Spleen (tissue), 11 donors: ENCODE data around the gene ENOX1. TPM values are rescaled to one million over a fixed set of nuclear protein-coding genes. Genes with fewer than 3 reads are reported as not detected.

Experiments
- DNase-seq: peaks from one replicate; pipeline ENCODE4 v3.0.0-alpha.2; 2020
- H3K27ac ChIP-seq, 8 donors: fragments of 200-600 bp; sonication (generic) in 7 of 8; 1 replicate in 4 of 8; 2 replicates in 4 of 8; pipeline versions ENCODE4 v1.5.0 to v1.8.0; 2016 to 2021; ENCODE audit warnings: inconsistent platforms in 4 of 8, mild to moderate bottlenecking in 4 of 8, moderate library complexity in 1 of 8
- H3K27me3 ChIP-seq, 7 donors: fragments of 200-600 bp; sonication (generic) in 6 of 7; replicated peaks in 1 of 7; 1 replicate in 4 of 7; 2 replicates in 3 of 7; pipeline versions ENCODE4 v1.5.0 to v1.8.0; 2016 to 2021; ENCODE audit warnings: inconsistent platforms in 3 of 7, mild to moderate bottlenecking in 1 of 7
- H3K36me3 ChIP-seq, 6 donors: fragments of 200-600 bp; sonication (generic) in 5 of 6; 1 replicate in 4 of 6; 2 replicates in 2 of 6; pipeline versions ENCODE4 v1.5.0 to v1.8.0; 2016 to 2021; ENCODE audit warnings: inconsistent platforms in 2 of 6
- H3K4me1 ChIP-seq, 6 donors: fragments of 200-600 bp; sonication (generic) in 5 of 6; 1 replicate in 3 of 6; 2 replicates in 3 of 6; pipeline versions ENCODE4 v1.5.0 to v1.8.0; 2016 to 2021; ENCODE audit warnings: inconsistent platforms in 3 of 6
- H3K4me3 ChIP-seq, 8 donors: fragments of 200-600 bp; sonication (generic) in 7 of 8; 1 replicate in 4 of 8; 2 replicates in 4 of 8; pipeline versions ENCODE4 v1.5.0 to v1.8.0; 2016 to 2021; ENCODE audit warnings: inconsistent platforms in 4 of 8, mild to moderate bottlenecking in 4 of 8, moderate library complexity in 2 of 8
- H3K9me3 ChIP-seq, 8 donors: fragments of 200-600 bp; sonication (generic) in 7 of 8; 1 replicate in 4 of 8; 2 replicates in 4 of 8; pipeline versions ENCODE4 v1.5.0 to v1.8.0; 2016 to 2021; ENCODE audit warnings: inconsistent platforms in 4 of 8
- POLR2A ChIP-seq, 3 donors: fragments of 450-650 bp; IDR thresholded peaks; one replicate each; pipeline ENCODE4 v1.5.1; 2017; ENCODE audit warnings: antibody characterized with exemption in 3 of 3, mild to moderate bottlenecking in 1 of 3
- POLR2AphosphoS5 ChIP-seq, 3 donors: sonication (generic); formaldehyde crosslinking; IDR thresholded peaks; one replicate each; pipeline ENCODE4 v1.5.1; 2017; ENCODE audit warnings: antibody characterized with exemption in 3 of 3
- WGBS, 5 donors: extraction: QIAGEN DNeasy Blood & Tissue Kit in 3 of 5; methylation state at CpG; one replicate each; pipeline versions ENCODE4 v1.1.5 to v1.1.7; 2013 to 2018; 5-methylcytosine and 5-hydroxymethylcytosine counted together
- intact Hi-C: fragments of 100-400 bp; cut with DNase I; formaldehyde crosslinking; loops from one replicate; pipeline ENCODE4 v1.15.0; 2023; ENCODE audit warnings: low total_unique reads
- polyA plus RNA-seq, 3 donors: library from polyadenylated mRNA; stranded (reverse); fragments of 200-250 nt; gene quantifications; one replicate each; pipeline ENCODE4 v1.2.1, GENCODE V29; 2013
- total RNA-seq, 7 donors: library from RNA; depleted of rRNA in 3 of 7; stranded (reverse); fragments of >200 nt in 3 of 7; fragmentation: NEBNext Ultra II Directional in 4 of 7; extraction: Animal tissue kit (Norgen Biotek cat#: 25700) in 4 of 7; gene quantifications; one replicate each; pipeline versions ENCODE4 v1.1.0 to v1.2.1, GENCODE V29; 2016 to 2021
- TF ChIP-seq, protein P1 (sequence below), 11 experiments: fragments of 200-600 bp in 7 of 11; fragments of 450-650 bp in 4 of 11; sonication (generic) in 4 of 11; IDR thresholded peaks in 8 of 11; conservative IDR thresholded peaks in 3 of 11; 1 replicate in 7 of 11; 2 replicates in 4 of 11; pipeline versions ENCODE4 v1.4.0 to v1.8.0; 2016 to 2021; ENCODE audit warnings: antibody characterized with exemption in 11 of 11, inconsistent platforms in 4 of 11, mild to moderate bottlenecking in 1 of 11
- donor health status: healthy with polysubstance abuse.
- donor health status: DM: no; HTN: no; CAD: no; lungs with moderate emphysema.
- donor health status: DM: no; HTN: no; CAD: no.
- donor health status: Bipolar disorder and iron deficiency.
- donor health status: healthy.
- donor health status: DM: no; HTN: no; CAD: no.
- donor health status: DM: yes; HTN: yes; CAD: no.

The ENOX1 gene
- total and polyA plus RNA-seq, 10 donors: 0.42 to 1.3 (median 0.54) TPM; not detected in 1

DNA sequence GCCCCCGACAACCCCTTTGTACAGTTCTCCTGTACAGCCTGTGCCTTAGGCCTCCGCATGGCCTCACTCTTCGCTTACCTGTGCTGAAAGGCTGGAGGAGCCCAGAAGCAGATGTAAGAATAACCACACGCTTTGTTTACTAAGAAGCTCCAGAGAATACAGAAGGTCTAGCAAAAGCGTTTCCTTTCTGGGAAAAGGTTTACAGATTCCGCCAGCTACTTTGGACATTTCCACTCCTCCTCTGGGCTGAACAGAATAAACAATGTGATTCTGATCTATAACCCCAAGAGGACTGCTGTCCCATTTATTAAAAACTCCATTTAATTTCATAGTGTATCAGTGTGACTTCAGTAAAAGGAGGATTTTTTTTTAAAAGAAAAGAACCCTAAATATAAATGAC, 424.2 kb downstream of the ENOX1 start:
- H3K4me1 ChIP-seq: peaks cover 0 to 22% (median 0%) of the 10 kb centered on the region in 6 donors
- H3K27me3 ChIP-seq: no peaks in the 10 kb centered on the region
- DNase-seq: no peak
- intact Hi-C loops: no loop called here
- no peak overlapping the region for H3K4me3 ChIP-seq
- TF ChIP-seq POLR2AphosphoS5 (IDR thresholded peaks at IDR 0.05) (no peak), POLR2A (IDR thresholded peaks at IDR 0.05) (no peak)
- TF ChIP-seq, protein P1, sequence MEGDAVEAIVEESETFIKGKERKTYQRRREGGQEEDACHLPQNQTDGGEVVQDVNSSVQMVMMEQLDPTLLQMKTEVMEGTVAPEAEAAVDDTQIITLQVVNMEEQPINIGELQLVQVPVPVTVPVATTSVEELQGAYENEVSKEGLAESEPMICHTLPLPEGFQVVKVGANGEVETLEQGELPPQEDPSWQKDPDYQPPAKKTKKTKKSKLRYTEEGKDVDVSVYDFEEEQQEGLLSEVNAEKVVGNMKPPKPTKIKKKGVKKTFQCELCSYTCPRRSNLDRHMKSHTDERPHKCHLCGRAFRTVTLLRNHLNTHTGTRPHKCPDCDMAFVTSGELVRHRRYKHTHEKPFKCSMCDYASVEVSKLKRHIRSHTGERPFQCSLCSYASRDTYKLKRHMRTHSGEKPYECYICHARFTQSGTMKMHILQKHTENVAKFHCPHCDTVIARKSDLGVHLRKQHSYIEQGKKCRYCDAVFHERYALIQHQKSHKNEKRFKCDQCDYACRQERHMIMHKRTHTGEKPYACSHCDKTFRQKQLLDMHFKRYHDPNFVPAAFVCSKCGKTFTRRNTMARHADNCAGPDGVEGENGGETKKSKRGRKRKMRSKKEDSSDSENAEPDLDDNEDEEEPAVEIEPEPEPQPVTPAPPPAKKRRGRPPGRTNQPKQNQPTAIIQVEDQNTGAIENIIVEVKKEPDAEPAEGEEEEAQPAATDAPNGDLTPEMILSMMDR (IDR thresholded peaks at IDR 0.05 in 8 of 11, conservative IDR thresholded peaks at IDR 0.05 in 3 of 11): no peak
- H3K27ac ChIP-seq: no peak overlapping the region
- no peaks in the 10 kb centered on the region for H3K9me3 ChIP-seq
- 89 to 96% (median 93%) methylated on average over 6 of the region's 6 CpGs for WGBS, 5 donors
- H3K36me3 ChIP-seq: no peaks in the 10 kb centered on the region

DNA sequence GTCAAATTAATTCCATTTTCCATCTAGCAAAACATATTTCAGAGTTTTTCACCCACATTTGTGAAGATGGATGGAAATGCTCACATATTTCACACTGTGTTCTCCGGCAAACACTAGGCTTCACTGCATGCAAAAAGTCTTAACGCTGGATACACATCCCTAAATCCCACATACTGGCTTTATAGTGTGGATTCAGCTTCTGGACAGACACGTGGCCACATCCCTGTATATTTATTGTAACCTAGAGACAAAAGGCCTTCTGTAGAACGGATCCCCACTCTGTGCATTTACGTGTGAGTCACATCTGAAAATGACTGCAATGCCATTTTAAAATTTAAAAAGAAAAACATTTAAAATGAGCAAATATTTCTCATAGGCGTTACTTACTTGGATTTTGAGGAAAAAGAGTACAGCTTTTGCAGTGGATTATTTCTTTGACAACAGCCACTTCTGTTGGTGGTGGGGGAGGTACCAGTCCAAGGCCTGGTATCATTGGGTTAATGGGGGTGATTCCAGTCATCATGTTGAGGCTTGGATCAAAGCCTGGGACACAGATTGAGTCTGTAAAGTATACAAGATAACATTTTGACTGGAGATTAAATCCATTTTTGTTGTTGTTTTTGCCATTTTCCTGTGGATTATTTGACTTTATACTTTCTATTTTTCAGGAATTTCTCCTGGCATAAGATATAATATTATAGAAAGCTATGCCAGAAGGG, 425.7 kb downstream of the ENOX1 start:
- Histone ChIP-seq H3K4me1 (peaks cover 0 to 24% (median 0%) of the 10 kb centered on the region in 6 donors), H3K27ac (no peak overlapping the region), H3K36me3 (no peaks in the 10 kb centered on the region), H3K27me3 (no peaks in the 10 kb centered on the region), H3K9me3 (no peaks in the 10 kb centered on the region), H3K4me3 (no peak overlapping the region)
- 73 to 82% (median 75%) methylated on average over 6 of the region's 6 CpGs for WGBS, 5 donors
- intact Hi-C loops: no loop called here
- TF ChIP-seq POLR2A (IDR thresholded peaks at IDR 0.05): no peak
- TF ChIP-seq, protein P1 (IDR thresholded peaks at IDR 0.05 in 8 of 11, conservative IDR thresholded peaks at IDR 0.05 in 3 of 11): no peak
- no peak for DNase-seq

DNA sequence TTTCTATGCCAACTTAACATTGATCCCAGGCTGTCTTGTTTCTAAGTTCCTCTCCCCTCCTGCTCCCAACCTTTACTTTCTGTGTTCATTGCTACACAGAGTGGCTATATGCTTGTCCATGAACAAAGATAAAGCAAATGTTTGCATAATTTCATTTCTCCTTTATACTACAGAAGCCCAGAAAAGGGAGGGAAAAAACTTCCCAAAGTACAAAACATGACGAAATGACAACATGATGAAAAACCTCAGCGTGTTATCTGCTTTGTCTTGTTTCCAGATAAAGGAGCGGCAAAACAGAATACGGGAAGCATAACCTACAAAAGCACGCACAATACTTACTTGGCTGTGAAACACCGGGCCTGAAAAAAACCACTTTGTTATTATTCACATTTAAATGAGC, 426.6 kb downstream of the ENOX1 start:
- no peak for DNase-seq
- H3K27me3 ChIP-seq: no peaks in the 10 kb centered on the region
- intact Hi-C loops: no loop called here
- no peaks in the 10 kb centered on the region for H3K9me3 ChIP-seq
- H3K4me3 ChIP-seq: no peak overlapping the region
- H3K4me1 ChIP-seq: peaks cover 0 to 23% (median 0%) of the 10 kb centered on the region in 6 donors
- H3K36me3 ChIP-seq: no peaks in the 10 kb centered on the region
- H3K27ac ChIP-seq: no peak overlapping the region
- TF ChIP-seq POLR2A (IDR thresholded peaks at IDR 0.05) (no peak), POLR2AphosphoS5 (IDR thresholded peaks at IDR 0.05) (no peak)
- TF ChIP-seq, protein P1 (IDR thresholded peaks at IDR 0.05 in 8 of 11, conservative IDR thresholded peaks at IDR 0.05 in 3 of 11): no peak
- WGBS, 5 donors: 67 to 87% (median 76%) methylated on average over 6 of the region's 6 CpGs

DNA sequence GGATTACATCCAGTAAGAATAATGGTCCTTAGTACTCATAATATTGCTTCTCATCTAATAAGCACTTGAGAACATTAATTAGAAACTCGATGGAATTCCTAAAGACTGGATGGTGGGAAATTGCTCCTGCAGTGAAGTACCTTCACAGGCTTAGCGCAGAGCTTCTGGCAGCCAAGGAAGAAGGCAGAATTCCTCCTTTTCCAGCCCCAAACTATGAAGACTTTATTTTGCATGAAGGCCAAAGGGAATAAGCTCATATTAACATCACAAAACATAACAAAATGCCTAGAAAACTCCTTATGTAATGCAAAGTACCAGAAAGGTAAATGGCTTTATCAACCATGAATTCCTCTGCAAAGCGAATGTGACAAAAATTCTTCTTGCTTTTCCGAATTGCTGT, 427.2 kb downstream of the ENOX1 start:
- no peak for DNase-seq
- no peaks in the 10 kb centered on the region for H3K27me3 ChIP-seq
- TF ChIP-seq, protein P1 (IDR thresholded peaks at IDR 0.05 in 8 of 11, conservative IDR thresholded peaks at IDR 0.05 in 3 of 11): no peak
- no peak for TF ChIP-seq POLR2AphosphoS5 (IDR thresholded peaks at IDR 0.05)
- no peak for TF ChIP-seq POLR2A (IDR thresholded peaks at IDR 0.05)
- H3K4me1 ChIP-seq: peaks cover 0 to 17% (median 0%) of the 10 kb centered on the region in 6 donors
- H3K27ac ChIP-seq: no peak overlapping the region
- no peak overlapping the region for H3K4me3 ChIP-seq
- 87 to 97% (median 93%) methylated on average over 4 of the region's 4 CpGs for WGBS, 5 donors
- intact Hi-C loops: no loop called here
- no peaks in the 10 kb centered on the region for H3K9me3 ChIP-seq
- no peaks in the 10 kb centered on the region for H3K36me3 ChIP-seq
